HFFc6 (cell line): ENCODE measurements around the gene GALNT4. TPM values are rescaled to one million over a fixed set of nuclear protein-coding genes. Genes with fewer than 3 reads are reported as not detected.

Experiments
- DNase-seq: peaks from one replicate; pipeline ENCODE4 v3.0.0-alpha.2; 2018
- H3K27ac Mint-ChIP-seq: 2 replicates; pipeline ENCODE4 v1.8.0; 2020; ENCODE audit warnings: mild to moderate bottlenecking, mixed read lengths
- H3K27me3 Mint-ChIP-seq: 2 replicates; pipeline ENCODE4 v1.8.0; 2021; ENCODE audit warnings: mild to moderate bottlenecking, moderate library complexity, mixed read lengths; ENCODE audit not compliant: insufficient read depth
- H3K36me3 Mint-ChIP-seq: 2 replicates; pipeline ENCODE4 v1.8.0; 2021; ENCODE audit warnings: low read depth, mixed read lengths
- H3K4me1 Mint-ChIP-seq: 2 replicates; pipeline ENCODE4 v1.8.0; 2020; ENCODE audit warnings: low read depth, mixed read lengths
- H3K4me3 Mint-ChIP-seq: 2 replicates; pipeline ENCODE4 v1.8.0; 2020; ENCODE audit warnings: mild to moderate bottlenecking, moderate library complexity, mixed read lengths
- H3K9me3 Mint-ChIP-seq: 2 replicates; pipeline ENCODE4 v1.8.0; 2020; ENCODE audit warnings: mild to moderate bottlenecking, mixed read lengths
- CTCF ChIP-seq: fragments of 200-600 bp; sonication (generic); IDR thresholded peaks from 2 replicates; pipeline ENCODE4 v1.5.0; 2021; ENCODE audit warnings: antibody characterized with exemption, mild to moderate bottlenecking
- total RNA-seq, 6 experiments: library from RNA; stranded (reverse); fragmentation: NEBNext Ultra II Directional; extraction: Animal tissue kit (Norgen Biotek cat#: 25700); gene quantifications; 2 replicates in 1 of 6; 3 replicates in 5 of 6; pipeline ENCODE4 v1.2.3, GENCODE V29; 2021

The GALNT4 gene
- total RNA-seq, 6 experiments from 2014 or later, result 6.9 to 8.1 (median 7.4) TPM

GRCh38 chr12:89475203-89475990 is 49.2 kb downstream of the GALNT4 start:
- TF ChIP-seq CTCF, result no peak
- Mint-ChIP-seq H3K4me3 (no peak overlapping the region; the same call in 1 of the 2 replicates), H3K9me3 (no peaks in the 10 kb centered on the region), H3K4me1 (peaks cover 74% of the 10 kb centered on the region), H3K36me3 (no peaks in the 10 kb centered on the region), H3K27ac (peak overlapping the region; percentile 60), H3K27me3 (no peaks in the 10 kb centered on the region)
- DNase-seq, result peak; percentile 25

- no peak for TF ChIP-seq CTCF
- Mint-ChIP-seq H3K9me3 (no peaks in the 10 kb centered on the region), H3K27me3 (no peaks in the 10 kb centered on the region), H3K4me3 (no peak overlapping the region; the same call in 1 of the 2 replicates), H3K36me3 (no peaks in the 10 kb centered on the region), H3K27ac (peak overlapping the region; percentile 60), H3K4me1 (peaks cover 76% of the 10 kb centered on the region)
- DNase-seq, result no peak
These were observed 50.0 kb downstream of the GALNT4 start for GRCh38 chr12:89474615-89475014.

Other genes with a start within 250 kb of the GALNT4 start
- gene DUSP6, start 172.3 kb downstream of the GALNT4 start, total RNA-seq, result 10 to 100 TPM; 42.2 to 77.8 (median 46.2) TPM
- gene POC1B, start 1.3 kb upstream of the GALNT4 start, total RNA-seq, result 10 to 100 TPM; 10.4 to 12.6 (median 11.1) TPM
- gene ATP2B1, start 184.0 kb upstream of the GALNT4 start, total RNA-seq, result 10 to 100 TPM; 45.3 to 67.6 (median 53.4) TPM